ENCODE measurements around the gene NLK. TPM values are rescaled to one million over a fixed set of nuclear protein-coding genes. Genes with fewer than 3 reads are reported as not detected.

Gene NLK
- total and polyA plus RNA-seq, 2 donors (not counting 3 experiments of a cell fraction or from before 2014, with no cell fraction given), result 23.8 to 34.2 TPM

- Histone ChIP-seq H3K27ac (ENCODE audit: insufficient read depth, low read depth, low read length) (no peak overlapping the region), H3K9me3 (replicated peaks; ENCODE audit: control insufficient read depth, insufficient read depth, low read length) (no peaks in the 10 kb centered on the region), H4K20me1 (replicated peaks; ENCODE audit: control insufficient read depth, extremely low read depth, insufficient read depth, low read length) (no peaks in the 10 kb centered on the region), H2AFZ (ENCODE audit: low read depth, low read length) (no peak overlapping the region), H3K4me1 (ENCODE audit: control insufficient read depth, extremely low read depth, insufficient read depth, low read length) (peaks cover 3% of the 10 kb centered on the region), H3K36me3 (ENCODE audit: control insufficient read depth in 2 of 2, extremely low read depth in 1 of 2, insufficient read depth in 2 of 2, low read length in 2 of 2) (no peaks in the 10 kb centered on the region), H3K9me1 (replicated peaks; ENCODE audit: control insufficient read depth, extremely low read depth, insufficient read depth, low read length) (no peaks in the 10 kb centered on the region), H3K4me3 (replicated peaks in 1 of 3; ENCODE audit: insufficient read depth in 1 of 3, low read depth in 1 of 3, low read length in 3 of 3) (no peak overlapping the region), H3K27me3 (ENCODE audit: control insufficient read depth in 2 of 2, insufficient read depth in 2 of 2, low read length in 2 of 2) (peaks cover 15 to 27% of the 10 kb centered on the region in 2 experiments), H3K9ac (replicated peaks; ENCODE audit: extremely low read depth, insufficient read depth, low read length) (no peak overlapping the region), H3K79me2 (ENCODE audit: control insufficient read depth, insufficient read depth, low read length) (no peaks in the 10 kb centered on the region), H3K4me2 (ENCODE audit: insufficient read depth, low read length) (no peak overlapping the region)
- FAIRE-seq, result no peak
- dilution Hi-C loops (cut with MboI; ENCODE audit: extremely low pct_ligation_motif_present, low sequenced_read_pairs) (no loop called here), intact Hi-C loops (cut with micrococcal nuclease) (no loop called here)
- ChIA-PET CTCF (interaction anchor here (1.3 to 2.2 kb wide), 3 partner anchors 12 to 469 kb away, joined by 3 to 8 read pairs (median 4); no protein-coding TSS in a partner anchor), POLR2A (no interaction called here)
- no TSS peak for BruUV-seq (replicated peaks)
- DNase-seq (ENCODE audit: low read depth, low spot score), result no peak
- no peak for TF ChIP-seq FOS (IDR thresholded peaks at IDR 0.05; ENCODE audit: borderline replicate concordance, insufficient read depth, low read length)
- TF ChIP-seq GATA2 (IDR thresholded peaks at IDR 0.05; ENCODE audit: insufficient read depth, insufficient read length, low read depth, low read length), result no peak
- TF ChIP-seq JUN (IDR thresholded peaks at IDR 0.05; ENCODE audit: borderline replicate concordance, insufficient read depth, insufficient read length, low read depth), result no peak
- no peak for TF ChIP-seq POLR2AphosphoS5 (IDR thresholded peaks at IDR 0.05; ENCODE audit: insufficient read depth, low read depth, low read length)
- TF ChIP-seq POLR2A (IDR thresholded peaks at IDR 0.05; ENCODE audit: low read depth, low read length), result no peak
- TF ChIP-seq MAX (IDR thresholded peaks at IDR 0.05; ENCODE audit: insufficient read depth, insufficient read length), result no peak
- no peak for TF ChIP-seq MYC (IDR thresholded peaks at IDR 0.05; ENCODE audit: low read depth, low read length)
- no peak for TF ChIP-seq EZH2 (IDR thresholded peaks at IDR 0.05; ENCODE audit: borderline replicate concordance, low read depth, low read length, severe bottlenecking)
Measured at GRCh38 chr17:28228986-28229729, 186.7 kb downstream of the NLK start.

Measured in endothelial cell of umbilical vein (primary cell).